ENCODE measurements around the gene FCHSD2.

GRCh38 chr11:73139476-73140198 lies 2.5 kb downstream of the FCHSD2 start:
- no peak for TF ChIP-seq CTCF (IDR thresholded peaks at IDR 0.05)
- TF ChIP-seq POLR2A (IDR thresholded peaks at IDR 0.05), result no peak

Data from gastroesophageal sphincter (tissue), 3 donors.